Stomach (tissue), 4 donors: Measurements from ENCODE around the gene TNFSF10.

Experiments
- EP300 ChIP-seq: sonication (generic); formaldehyde crosslinking; IDR thresholded peaks from one replicate; pipeline ENCODE4 v1.6.1; 2017; ENCODE audit warnings: antibody characterized with exemption
- POLR2A ChIP-seq, 4 donors: fragments of 450-650 bp; IDR thresholded peaks; one replicate each; pipeline ENCODE4 v1.6.1; 2016; ENCODE audit warnings: antibody characterized with exemption in 4 of 4, control low read depth in 2 of 4, mild to moderate bottlenecking in 1 of 4, moderate library complexity in 1 of 4
- TF ChIP-seq, protein P1 (sequence below), 7 experiments: fragments of 450-650 bp in 4 of 7; fragments of 200-600 bp in 3 of 7; sonication (generic) in 3 of 7; IDR thresholded peaks; one replicate each; pipeline ENCODE4 v1.5.1; 2016 to 2019; ENCODE audit warnings: antibody characterized with exemption in 7 of 7, control low read depth in 2 of 7, mild to moderate bottlenecking in 1 of 7

GRCh38 chr3:172557515-172558220, 34.4 kb upstream of the TNFSF10 start:
- TF ChIP-seq POLR2A (IDR thresholded peaks at IDR 0.05) (no peak), EP300 (no peak)
- TF ChIP-seq, protein P1, sequence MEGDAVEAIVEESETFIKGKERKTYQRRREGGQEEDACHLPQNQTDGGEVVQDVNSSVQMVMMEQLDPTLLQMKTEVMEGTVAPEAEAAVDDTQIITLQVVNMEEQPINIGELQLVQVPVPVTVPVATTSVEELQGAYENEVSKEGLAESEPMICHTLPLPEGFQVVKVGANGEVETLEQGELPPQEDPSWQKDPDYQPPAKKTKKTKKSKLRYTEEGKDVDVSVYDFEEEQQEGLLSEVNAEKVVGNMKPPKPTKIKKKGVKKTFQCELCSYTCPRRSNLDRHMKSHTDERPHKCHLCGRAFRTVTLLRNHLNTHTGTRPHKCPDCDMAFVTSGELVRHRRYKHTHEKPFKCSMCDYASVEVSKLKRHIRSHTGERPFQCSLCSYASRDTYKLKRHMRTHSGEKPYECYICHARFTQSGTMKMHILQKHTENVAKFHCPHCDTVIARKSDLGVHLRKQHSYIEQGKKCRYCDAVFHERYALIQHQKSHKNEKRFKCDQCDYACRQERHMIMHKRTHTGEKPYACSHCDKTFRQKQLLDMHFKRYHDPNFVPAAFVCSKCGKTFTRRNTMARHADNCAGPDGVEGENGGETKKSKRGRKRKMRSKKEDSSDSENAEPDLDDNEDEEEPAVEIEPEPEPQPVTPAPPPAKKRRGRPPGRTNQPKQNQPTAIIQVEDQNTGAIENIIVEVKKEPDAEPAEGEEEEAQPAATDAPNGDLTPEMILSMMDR (IDR thresholded peaks at IDR 0.05), result no peak
